Measurements from ENCODE around the gene TSPO.

The TSPO gene

DNA sequence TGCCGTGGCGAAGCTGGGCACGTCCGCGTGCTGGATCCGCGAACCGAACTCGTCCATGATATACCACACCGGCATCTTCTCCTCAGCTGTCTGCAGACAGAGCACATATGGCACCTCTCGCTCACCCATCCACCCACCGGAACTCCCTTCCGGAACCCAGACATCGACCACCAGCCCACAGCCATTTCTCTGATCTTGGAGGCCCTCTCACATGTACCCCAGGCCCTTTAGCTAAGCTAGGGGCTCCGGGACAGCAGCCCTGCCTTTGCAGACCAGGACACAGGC, 28.5 kb downstream of the TSPO start:
- no peak for DNase-seq

- DNase-seq, result no peak
Measured at GRCh38 chr22:43180670-43181069, 29.3 kb downstream of the TSPO start.

DNA sequence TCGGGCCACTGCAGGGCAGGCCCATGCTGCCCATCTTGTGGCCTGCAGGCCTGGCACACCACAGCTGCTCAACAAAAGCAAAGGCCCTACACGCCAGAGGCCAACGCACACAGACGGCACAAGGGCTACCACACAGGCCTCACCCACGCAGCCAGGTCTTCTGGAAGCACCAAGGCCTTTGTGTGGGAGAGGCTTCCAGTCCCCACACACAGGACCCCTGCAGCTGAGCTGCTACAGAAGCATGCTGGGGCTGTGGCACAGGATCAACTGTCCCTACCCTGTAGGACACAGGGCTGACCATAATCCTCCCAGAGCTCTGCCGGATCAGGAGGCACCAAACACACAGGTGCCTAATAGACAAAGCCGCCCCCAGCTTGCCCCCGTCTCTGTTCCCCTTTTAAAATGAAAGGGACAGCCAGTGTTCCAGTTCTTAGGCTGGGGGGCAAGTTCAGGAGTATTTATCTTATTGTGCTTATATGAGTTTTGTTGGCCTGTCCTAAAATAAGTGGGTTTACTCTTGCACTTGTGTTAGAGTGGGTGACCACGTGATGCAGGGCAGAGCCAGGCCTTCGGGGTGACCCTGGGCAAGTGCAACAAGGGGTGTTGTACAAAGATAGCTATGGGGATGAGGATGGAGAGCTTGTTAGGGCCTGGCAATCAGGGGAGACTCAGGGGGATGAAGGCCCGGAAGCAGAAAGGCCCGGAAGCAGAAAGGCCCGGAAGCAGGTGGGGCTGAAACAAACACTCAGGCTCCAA, 30.1 kb downstream of the TSPO start:
- DNase-seq, result no peak

GRCh38 chr22:43182118-43182517, 30.8 kb downstream of the TSPO start:
- DNase-seq, result no peak

DNA sequence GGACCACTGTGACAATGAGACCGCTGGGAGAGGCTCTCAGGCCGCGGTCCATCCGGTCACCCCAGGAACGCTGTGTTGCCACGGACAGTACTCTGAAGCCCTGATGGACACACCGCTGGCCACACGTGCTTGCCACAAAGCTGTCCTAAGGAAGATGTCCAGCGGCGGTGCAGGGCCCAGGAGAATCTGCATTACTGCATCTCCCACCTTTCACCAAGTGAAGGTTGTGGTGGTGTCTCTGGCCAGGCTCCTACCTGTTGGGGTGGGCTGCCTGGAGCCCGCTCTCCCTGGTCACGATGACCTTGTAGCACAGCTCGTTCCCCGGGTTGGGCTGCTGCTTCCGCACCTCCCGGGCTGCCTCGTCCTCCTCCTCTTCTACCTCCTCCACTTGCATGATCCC, 31.4 kb downstream of the TSPO start:
- no peak for DNase-seq

GRCh38 chr22:43183496-43184277, 32.3 kb downstream of the TSPO start:
- DNase-seq, result no peak

DNA sequence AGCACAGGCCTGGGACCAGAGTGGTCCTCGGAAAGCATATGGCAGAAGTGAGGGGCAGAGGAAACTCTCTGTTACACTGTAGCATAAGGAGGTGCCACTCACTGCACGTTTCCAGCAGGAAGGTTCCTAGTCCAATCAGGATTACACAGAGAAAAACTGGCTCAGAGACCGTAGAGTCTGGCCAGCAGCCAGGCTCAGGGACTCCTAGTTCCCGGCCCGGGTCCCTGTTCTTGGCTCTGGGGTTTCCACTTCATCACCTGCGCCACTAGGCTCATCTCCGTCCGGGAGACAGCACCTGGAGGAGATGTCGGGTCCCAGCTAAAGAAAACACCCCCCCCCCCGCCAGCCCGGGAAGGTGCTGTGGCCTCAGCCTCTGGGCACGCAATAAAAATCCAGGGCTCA, 34.5 kb downstream of the TSPO start:
- DNase-seq, result no peak

GRCh38 chr22:43186272-43187170, 35.2 kb downstream of the TSPO start, which contains the start of gene TTLL12:
TSS of gene TTLL12 (minus strand) at chr22:43187134. CDS start at chr22:43187069, 65 bp downstream.
- peak; percentile 21 for DNase-seq

DNA sequence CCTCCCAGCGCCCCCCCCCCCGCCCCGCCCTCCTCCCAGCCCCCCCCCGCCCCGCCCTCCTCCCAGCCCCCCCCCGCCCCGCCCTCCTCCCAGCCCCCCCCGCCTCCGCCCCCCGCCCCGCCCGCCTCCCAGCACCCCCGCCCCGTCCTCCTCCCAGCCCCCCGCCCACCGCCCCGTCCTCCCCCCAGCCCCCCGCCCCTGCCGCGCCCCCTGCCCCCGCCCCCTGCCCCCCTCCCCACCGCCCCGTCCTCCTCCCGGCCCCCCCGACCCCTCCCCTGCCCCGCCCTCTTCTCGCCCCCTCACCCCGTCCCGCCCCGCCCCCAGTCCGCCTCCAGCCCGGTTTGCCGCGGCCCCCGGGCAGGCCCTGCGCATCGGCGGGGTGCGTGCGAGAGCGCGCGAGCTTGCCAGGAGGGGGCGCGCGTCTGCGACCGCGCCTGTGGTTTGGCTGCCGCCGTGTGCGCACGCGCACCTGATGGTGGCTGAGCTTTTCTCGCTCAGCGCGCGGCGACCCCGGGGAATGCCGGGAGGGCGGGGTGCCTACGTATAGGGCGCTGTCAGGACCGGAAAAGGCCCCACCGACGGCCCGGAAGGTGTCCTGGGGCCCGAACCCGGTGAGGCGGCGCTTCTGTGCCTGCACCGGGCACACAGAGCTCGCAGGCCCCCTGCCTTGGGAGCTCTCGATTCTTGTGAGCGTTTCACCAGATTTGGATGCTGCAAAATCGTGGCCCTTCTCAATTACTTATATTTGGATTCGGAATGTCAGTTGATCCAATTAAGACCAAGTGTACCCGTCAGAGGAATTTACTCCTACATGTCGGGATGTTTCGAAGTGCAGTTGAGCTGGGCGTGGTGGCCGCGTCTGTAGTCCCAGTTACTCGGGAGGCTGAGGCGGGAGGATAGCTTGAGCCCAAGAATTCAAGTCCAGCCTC, 36.1 kb downstream of the TSPO start:
- peak; percentile 87 for DNase-seq

DNA sequence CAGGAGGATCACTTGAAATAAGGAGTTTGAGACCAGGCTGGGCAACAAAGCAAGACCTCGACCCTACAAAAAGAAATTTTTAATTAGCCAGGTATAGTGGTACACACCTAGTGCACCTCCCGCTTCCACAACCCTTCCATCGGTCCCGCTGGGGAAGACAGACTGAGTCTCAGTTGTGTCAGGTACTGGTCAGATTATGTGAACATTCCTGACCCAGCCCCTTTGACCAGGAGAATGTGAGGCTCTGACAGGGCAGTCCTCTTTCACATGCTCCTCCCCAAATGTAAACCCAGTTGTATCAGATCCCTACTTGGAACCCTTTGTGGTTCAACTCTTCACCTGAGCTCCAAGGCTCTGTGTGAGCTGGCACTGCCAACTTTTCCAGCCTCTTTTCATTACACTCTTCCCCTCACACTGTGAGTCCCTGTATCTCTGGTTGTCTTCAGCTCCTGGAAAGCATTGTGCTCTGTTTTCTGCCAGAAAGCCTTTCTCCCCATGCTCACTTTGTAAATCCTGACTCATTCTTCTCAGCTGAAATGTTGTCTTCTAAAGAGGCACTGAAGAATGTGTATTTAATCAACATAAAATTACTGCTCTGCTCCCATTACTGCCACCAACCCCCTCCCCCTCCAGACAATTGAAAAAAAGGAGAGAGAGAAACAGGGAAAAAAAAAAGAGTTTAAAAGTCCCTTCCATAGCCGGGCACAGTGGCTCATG, 37.6 kb downstream of the TSPO start:
- DNase-seq, result no peak

DNA sequence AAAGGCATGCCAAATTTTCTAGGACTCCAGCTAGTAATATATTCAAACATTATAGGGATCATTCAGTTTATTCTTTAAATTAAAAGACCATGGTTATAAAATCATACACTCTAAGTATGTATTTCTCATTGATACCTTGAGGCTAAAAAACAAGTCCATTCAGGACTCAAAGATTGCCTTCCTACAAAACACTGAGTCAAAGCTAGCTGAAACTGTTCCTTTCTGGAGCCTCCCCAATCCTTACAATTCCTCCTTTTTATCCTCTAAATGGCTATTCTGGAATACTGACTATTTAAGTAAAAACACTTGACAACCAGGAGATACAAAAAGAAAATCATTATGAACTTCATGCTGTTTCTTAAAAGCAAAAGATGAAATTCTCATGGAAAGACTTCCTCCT, 40.5 kb downstream of the TSPO start:
- DNase-seq, result no peak

- no peak for DNase-seq
Measured at GRCh38 chr22:43197271-43197941, 46.0 kb downstream of the TSPO start.

- DNase-seq, result no peak
Measured at GRCh38 chr22:43198126-43198525, 46.8 kb downstream of the TSPO start.

- no peak for DNase-seq
Measured at GRCh38 chr22:43198936-43199335, 47.6 kb downstream of the TSPO start.

DNA sequence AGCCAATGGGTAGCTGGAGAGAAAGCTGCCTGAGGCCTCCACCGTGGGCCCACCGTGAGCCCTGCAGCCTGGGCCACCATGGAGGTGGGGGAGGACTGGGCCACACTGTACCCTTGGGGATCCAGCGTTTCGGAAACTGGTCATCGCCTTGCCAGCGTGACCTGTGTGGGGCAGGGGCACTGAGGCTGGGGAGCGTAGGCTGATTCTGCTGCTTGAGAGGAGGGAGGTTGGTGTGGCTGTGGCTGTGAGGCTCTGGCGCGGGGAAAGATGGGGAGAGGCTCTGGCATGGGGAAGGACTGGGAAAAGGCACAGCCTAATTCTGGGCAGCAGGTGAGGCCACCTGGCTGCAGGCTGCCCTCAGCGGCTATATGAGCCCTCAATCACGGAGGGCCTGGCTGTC, 48.2 kb downstream of the TSPO start:
- DNase-seq, result no peak

- no peak for DNase-seq
Measured at GRCh38 chr22:43200031-43200430, 48.7 kb downstream of the TSPO start.

- DNase-seq, result no peak
Measured at GRCh38 chr22:43200555-43200954, 49.2 kb downstream of the TSPO start.

- no peak for DNase-seq
Measured at GRCh38 chr22:43201486-43202219, 50.3 kb downstream of the TSPO start.

- DNase-seq, result no peak
Measured at GRCh38 chr22:43202326-43202725, 51.0 kb downstream of the TSPO start.

DNA sequence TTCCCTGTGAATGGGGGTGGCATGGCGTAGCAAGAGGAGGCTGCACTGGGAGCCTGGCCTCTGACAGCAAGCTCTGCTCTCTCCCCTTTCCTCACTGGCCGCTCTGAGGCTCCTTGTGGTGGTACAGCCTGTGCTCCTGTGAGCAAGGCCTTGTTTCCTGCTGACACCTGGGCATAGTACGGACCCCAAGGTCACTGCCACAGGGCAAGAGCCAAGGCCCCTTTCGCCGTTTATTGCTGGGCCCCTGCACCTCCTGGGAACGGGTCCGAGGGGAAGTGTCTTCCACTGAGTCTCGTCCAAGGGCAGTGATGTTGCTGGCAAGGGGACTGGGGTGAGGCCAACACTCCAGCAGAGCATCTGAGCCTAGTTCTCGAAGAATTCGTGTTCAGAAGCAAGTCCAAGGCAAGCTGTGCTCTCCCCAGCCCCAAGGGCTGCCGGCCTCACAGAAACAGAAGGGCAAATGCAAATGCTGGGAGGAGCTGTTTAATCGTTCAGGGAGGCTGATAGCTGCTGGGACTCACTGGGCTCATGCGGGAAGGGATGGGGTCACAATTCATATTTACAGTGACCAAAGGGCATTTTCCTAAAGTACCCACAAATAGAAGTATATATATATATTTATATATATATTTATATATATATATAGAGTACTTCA, 51.5 kb downstream of the TSPO start:
- no peak for DNase-seq
